Endothelial cell of umbilical vein (primary cell): ENCODE measurements around the gene MLH1. TPM values are rescaled to one million over a fixed set of nuclear protein-coding genes. Genes with fewer than 3 reads are reported as not detected.

Experiments
- BruUV-seq: library from RNA; stranded (reverse); fragments of 400-500 nt; replicated peaks from 2 replicates; lab custom pipeline; 2021; lab: Mats Ljungman, UMichigan
- CTCF ChIA-PET: fragments of 300-600, 350-600 bp; sonication (Branson Sonifier 250); formaldehyde crosslinking; loops from one replicate; lab custom pipeline; 2021; ENCODE audit warnings: antibody characterized with exemption, inconsistent platforms; lab: Charles Lee
- POLR2A ChIA-PET: fragments of 300-600, 350-600 bp; sonication (Branson Sonifier 250); formaldehyde crosslinking; loops from one replicate; lab custom pipeline; 2021; ENCODE audit warnings: antibody characterized with exemption, inconsistent platforms; lab: Charles Lee
- DNase-seq: peaks from one replicate; pipeline ENCODE4 v3.0.0-alpha.2; 2011; ENCODE audit warnings: low read depth, low spot score
- FAIRE-seq: peaks from 2 replicates; lab custom pipeline; 2011; peaks lifted over from hg19 to GRCh38; lab: Jason Lieb, UNC
- H2AFZ ChIP-seq: 2 replicates; pipeline ENCODE4 v1.6.0; 2012; ENCODE audit warnings: low read depth, low read length, control low read depth, inconsistent platforms
- H3K27ac ChIP-seq: 2 replicates; pipeline ENCODE4 v1.5.1; 2011; ENCODE audit warnings: low read depth, mild to moderate bottlenecking, control low read depth, low read length, moderate library complexity; ENCODE audit not compliant: insufficient read depth
- H3K27me3 ChIP-seq, 2 experiments: 2 replicates each; pipeline versions ENCODE4 v1.6.0 to v1.6.1; 2011; ENCODE audit warnings: low read length in 2 of 2, mixed read lengths in 1 of 2; ENCODE audit not compliant: control insufficient read depth in 2 of 2, insufficient read depth in 2 of 2
- H3K36me3 ChIP-seq, 2 experiments: 2 replicates in 1 of 2; 3 replicates in 1 of 2; pipeline ENCODE4 v1.5.1; 2011; ENCODE audit warnings: low read length in 2 of 2, mild to moderate bottlenecking in 1 of 2, moderate library complexity in 1 of 2; ENCODE audit not compliant: control insufficient read depth in 2 of 2, insufficient read depth in 2 of 2; ENCODE audit errors: extremely low read depth in 1 of 2
- H3K4me1 ChIP-seq: 3 replicates; pipeline ENCODE4 v1.5.1; 2011; ENCODE audit warnings: mild to moderate bottlenecking, low read length; ENCODE audit not compliant: control insufficient read depth, insufficient read depth; ENCODE audit errors: extremely low read depth
- H3K4me2 ChIP-seq: 2 replicates; pipeline ENCODE4 v1.6.1; 2011; ENCODE audit warnings: low read length, control low read depth, mixed read lengths; ENCODE audit not compliant: insufficient read depth
- H3K4me3 ChIP-seq, 3 experiments: fragments of 200-600 bp in 1 of 3; sonication (generic), shearing (Covaris generic) in 1 of 3; replicated peaks in 1 of 3; 2 replicates each; pipeline ENCODE4 v1.5.1; 2011 to 2016; ENCODE audit warnings: control low read depth in 3 of 3, low read length in 3 of 3, mild to moderate bottlenecking in 2 of 3, inconsistent platforms in 1 of 3, low read depth in 1 of 3, moderate library complexity in 1 of 3; ENCODE audit not compliant: insufficient read depth in 1 of 3
- H3K79me2 ChIP-seq: 2 replicates; pipeline ENCODE4 v1.6.0; 2012; ENCODE audit warnings: low read length, inconsistent platforms; ENCODE audit not compliant: control insufficient read depth, insufficient read depth
- H3K9ac ChIP-seq: replicated peaks from 2 replicates; pipeline ENCODE3; 2011; ENCODE audit warnings: low read length, control low read depth; ENCODE audit not compliant: insufficient read depth; ENCODE audit errors: extremely low read depth
- H3K9me1 ChIP-seq: replicated peaks from 3 replicates; pipeline ENCODE4 v1.6.0; 2011; ENCODE audit warnings: mild to moderate bottlenecking, low read length; ENCODE audit not compliant: control insufficient read depth, insufficient read depth; ENCODE audit errors: extremely low read depth
- H3K9me3 ChIP-seq: replicated peaks from 2 replicates; pipeline ENCODE4 v1.5.1; 2012; ENCODE audit warnings: low read length, inconsistent platforms; ENCODE audit not compliant: control insufficient read depth, insufficient read depth
- H4K20me1 ChIP-seq: replicated peaks from 2 replicates; pipeline ENCODE3; 2011; ENCODE audit warnings: mild to moderate bottlenecking, low read length; ENCODE audit not compliant: control insufficient read depth, insufficient read depth; ENCODE audit errors: extremely low read depth
- CTCF ChIP-seq, 2 donors: IDR thresholded peaks; 1 replicate in 1 of 2; 2 replicates in 1 of 2; pipeline ENCODE4 v1.5.1; 2011; ENCODE audit warnings: low read length in 2 of 2, mild to moderate bottlenecking in 2 of 2, moderate library complexity in 2 of 2, control low read depth in 1 of 2, inconsistent platforms in 1 of 2, low read depth in 1 of 2; ENCODE audit not compliant: insufficient read depth in 1 of 2; ENCODE audit errors: extremely low read depth in 1 of 2
- EZH2 ChIP-seq: IDR thresholded peaks from 2 replicates; pipeline ENCODE4 v1.6.1; 2012; ENCODE audit warnings: borderline replicate concordance, low read depth, mild to moderate bottlenecking, moderate library complexity, low read length, inconsistent platforms; ENCODE audit not compliant: severe bottlenecking
- FOS ChIP-seq: IDR thresholded peaks from 2 replicates; pipeline ENCODE4 v1.6.1; 2011; ENCODE audit warnings: mild to moderate bottlenecking, low read length, moderate library complexity, borderline replicate concordance; ENCODE audit not compliant: insufficient read depth
- GATA2 ChIP-seq: IDR thresholded peaks from 2 replicates; pipeline ENCODE4 v1.7.0; 2011; ENCODE audit warnings: low read depth, mild to moderate bottlenecking, moderate library complexity, mixed read lengths, low read length; ENCODE audit not compliant: insufficient read length, insufficient read depth
- JUN ChIP-seq: IDR thresholded peaks from 2 replicates; pipeline ENCODE4 v1.6.1; 2011; ENCODE audit warnings: borderline replicate concordance, low read depth; ENCODE audit not compliant: insufficient read length, insufficient read depth
- MAX ChIP-seq: IDR thresholded peaks from 2 replicates; pipeline ENCODE4 v1.6.1; 2011; ENCODE audit not compliant: insufficient read depth, insufficient read length
- MYC ChIP-seq: IDR thresholded peaks from one replicate; pipeline ENCODE4 v1.6.1; 2011; ENCODE audit warnings: mild to moderate bottlenecking, low read depth, low read length
- POLR2A ChIP-seq: IDR thresholded peaks from 2 replicates; pipeline ENCODE4 v1.6.1; 2012; ENCODE audit warnings: low read depth, mild to moderate bottlenecking, control low read depth, low read length
- POLR2AphosphoS5 ChIP-seq: IDR thresholded peaks from 2 replicates; pipeline ENCODE4 v1.6.1; 2012; ENCODE audit warnings: low read depth, mild to moderate bottlenecking, control low read depth, low read length, moderate library complexity; ENCODE audit not compliant: insufficient read depth
- dilution Hi-C: fragments of 300-500 bp; cut with MboI; formaldehyde crosslinking; loops from one replicate; pipeline ENCODE4 v1.15.0; 2019; ENCODE audit warnings: low sequenced_read_pairs; ENCODE audit not compliant: extremely low pct_ligation_motif_present
- intact Hi-C: fragments of 100-400 bp; cut with micrococcal nuclease; formaldehyde crosslinking; loops from one replicate; pipeline ENCODE4 v1.10.0; 2022
- polyA plus RNA-seq, 4 experiments: library from polyadenylated mRNA; depleted of rRNA in 3 of 4; stranded (reverse) in 3 of 4; unstranded in 1 of 4; fragments of >200 nt; gene quantifications; 2 replicates each; pipeline versions ENCODE4 v1.2.1 to v1.2.3, GENCODE V29; 2011 to 2012; ENCODE audit warnings: missing spikeins in 1 of 4
- total RNA-seq: library from RNA; stranded (reverse); gene quantifications from 2 replicates; pipeline ENCODE4 v1.2.3, GENCODE V29; 2021

The MLH1 gene
- total and polyA plus RNA-seq, 2 donors (not counting 3 experiments of a cell fraction or from before 2014, with no cell fraction given) = 22.2 to 32.9 TPM

DNA sequence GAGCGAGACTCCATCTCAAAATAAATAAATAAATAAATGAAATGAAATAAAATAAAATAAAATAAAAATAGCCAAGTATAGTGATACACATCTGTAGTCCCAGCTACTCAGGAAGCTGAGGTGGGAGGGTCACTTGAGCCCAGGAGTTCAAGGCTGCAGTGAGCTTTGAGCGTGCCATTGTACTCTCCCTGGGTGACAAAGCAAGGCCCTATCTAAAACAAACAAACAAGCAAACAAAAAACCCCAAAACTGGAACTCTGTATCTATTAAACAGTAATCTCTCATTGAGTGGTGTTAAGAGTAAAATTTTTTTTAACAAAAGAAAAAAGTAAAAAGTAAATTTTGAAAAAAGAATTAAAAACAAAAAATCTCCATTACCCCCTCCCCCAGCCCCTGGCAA is 21.2 kb upstream of the MLH1 start:
- CTCF ChIA-PET = interaction anchor here (1.1 kb wide), 2 partner anchors 14 kb away, joined by 3 read pairs; no protein-coding TSS in a partner anchor
- Histone ChIP-seq H2AFZ (no peak overlapping the region), H3K27ac (no peak overlapping the region), H4K20me1 (no peaks in the 10 kb centered on the region), H3K36me3 (no peaks in the 10 kb centered on the region), H3K9me3 (no peaks in the 10 kb centered on the region), H3K9ac (no peak overlapping the region), H3K4me3 (no peak overlapping the region), H3K9me1 (no peaks in the 10 kb centered on the region), H3K4me1 (peaks cover 9% of the 10 kb centered on the region), H3K4me2 (no peak overlapping the region), H3K27me3 (no peaks in the 10 kb centered on the region), H3K79me2 (no peaks in the 10 kb centered on the region)
- dilution Hi-C loops (no loop called here), intact Hi-C loops (no loop called here)
- POLR2A ChIA-PET = no interaction called here
- BruUV-seq = no TSS peak
- no peak for TF ChIP-seq POLR2AphosphoS5
- no peak for TF ChIP-seq JUN
- no peak for TF ChIP-seq MYC
- TF ChIP-seq CTCF (IDR thresholded peaks at IDR 0.05; ENCODE audit: extremely low read depth in 1 of 2, insufficient read depth in 1 of 2, low read depth in 1 of 2, low read length in 2 of 2) = no peak
- TF ChIP-seq POLR2A = no peak
- no peak for TF ChIP-seq MAX
- TF ChIP-seq GATA2 = no peak
- no peak for TF ChIP-seq FOS
- TF ChIP-seq EZH2 = no peak
- DNase-seq (no peak), FAIRE-seq (no peak)
